Astrocyte (in vitro differentiated cells and primary cell): ENCODE data around the gene ADGRD2. TPM values are rescaled to one million over a fixed set of nuclear protein-coding genes. Genes with fewer than 3 reads are reported as not detected.

Source experiments
- DNase-seq: peaks from one replicate; pipeline ENCODE4 v3.0.0-alpha.2; 2010; ENCODE audit warnings: low read depth
- FAIRE-seq: peaks from 2 replicates; lab custom pipeline; 2011; peaks lifted over from hg19 to GRCh38; lab: Jason Lieb, UNC
- H2AFZ ChIP-seq: 2 replicates; pipeline ENCODE4 v1.6.0; 2012; ENCODE audit warnings: low read depth, low read length, inconsistent platforms
- H3K27ac ChIP-seq: 2 replicates; pipeline ENCODE4 v1.5.1; 2011; ENCODE audit warnings: low read depth, low read length, inconsistent platforms
- H3K27me3 ChIP-seq: 2 replicates; pipeline ENCODE4 v1.6.0; 2011; ENCODE audit warnings: low read length, inconsistent platforms; ENCODE audit not compliant: insufficient read depth
- H3K36me3 ChIP-seq: 2 replicates; pipeline ENCODE4 v1.5.1; 2011; ENCODE audit warnings: low read length, inconsistent platforms; ENCODE audit not compliant: insufficient read depth
- H3K4me1 ChIP-seq: 2 replicates; pipeline ENCODE4 v1.5.1; 2011; ENCODE audit warnings: low read length, inconsistent platforms; ENCODE audit not compliant: insufficient read depth
- H3K4me2 ChIP-seq: 2 replicates; pipeline ENCODE4 v1.6.0; 2012; ENCODE audit warnings: low read length, inconsistent platforms
- H3K4me3 ChIP-seq: 2 replicates; pipeline ENCODE4 v1.5.1; 2011; ENCODE audit warnings: low read depth, mild to moderate bottlenecking, low read length, inconsistent platforms; ENCODE audit not compliant: insufficient read depth
- H3K79me2 ChIP-seq: 2 replicates; pipeline ENCODE4 v1.6.0; 2012; ENCODE audit warnings: mild to moderate bottlenecking, low read length, inconsistent platforms; ENCODE audit not compliant: insufficient read depth
- H3K9ac ChIP-seq: 2 replicates; pipeline ENCODE4 v1.6.0; 2012; ENCODE audit warnings: mild to moderate bottlenecking, low read length, inconsistent platforms
- H3K9me3 ChIP-seq: 2 replicates; pipeline ENCODE4 v1.5.1; 2012; ENCODE audit warnings: low read depth, mild to moderate bottlenecking, low read length, inconsistent platforms; ENCODE audit not compliant: insufficient read depth
- H4K20me1 ChIP-seq: 2 replicates; pipeline ENCODE4 v1.6.0; 2012; ENCODE audit warnings: low read length, inconsistent platforms; ENCODE audit not compliant: insufficient read depth
- H3K27ac Mint-ChIP-seq: one replicate; pipeline ENCODE4 v1.8.0; 2021; ENCODE audit warnings: mild to moderate bottlenecking, mixed read lengths; ENCODE audit not compliant: unreplicated experiment
- H3K27me3 Mint-ChIP-seq: one replicate; pipeline ENCODE4 v1.8.0; 2021; ENCODE audit warnings: low read depth, mixed read lengths; ENCODE audit not compliant: unreplicated experiment
- H3K36me3 Mint-ChIP-seq: one replicate; pipeline ENCODE4 v1.8.0; 2021; ENCODE audit warnings: low read depth, mixed read lengths; ENCODE audit not compliant: unreplicated experiment
- H3K4me1 Mint-ChIP-seq: one replicate; pipeline ENCODE4 v1.8.0; 2021; ENCODE audit warnings: low read depth, mixed read lengths; ENCODE audit not compliant: unreplicated experiment
- H3K4me3 Mint-ChIP-seq: one replicate; pipeline ENCODE4 v1.8.0; 2021; ENCODE audit warnings: mild to moderate bottlenecking, moderate library complexity, mixed read lengths; ENCODE audit not compliant: unreplicated experiment
- H3K9me3 Mint-ChIP-seq: one replicate; pipeline ENCODE4 v1.8.0; 2021; ENCODE audit warnings: mild to moderate bottlenecking, mixed read lengths; ENCODE audit not compliant: unreplicated experiment
- EZH2 ChIP-seq: IDR thresholded peaks from 2 replicates; pipeline ENCODE4 v1.6.1; 2012; ENCODE audit warnings: mild to moderate bottlenecking, low read length, inconsistent platforms; ENCODE audit not compliant: insufficient read depth
- total RNA-seq: library from RNA; stranded (reverse); gene quantifications from 2 replicates; pipeline ENCODE4 v1.2.1, GENCODE V29; 2021
- TF ChIP-seq, protein P1 (sequence below): IDR thresholded peaks from 2 replicates; pipeline ENCODE4 v1.5.1; 2011; ENCODE audit warnings: low read depth, mild to moderate bottlenecking, inconsistent platforms, low read length, moderate library complexity; ENCODE audit not compliant: insufficient read depth

The ADGRD2 gene
- total RNA-seq, 1 donor from 2014 or later, result not detected

DNA sequence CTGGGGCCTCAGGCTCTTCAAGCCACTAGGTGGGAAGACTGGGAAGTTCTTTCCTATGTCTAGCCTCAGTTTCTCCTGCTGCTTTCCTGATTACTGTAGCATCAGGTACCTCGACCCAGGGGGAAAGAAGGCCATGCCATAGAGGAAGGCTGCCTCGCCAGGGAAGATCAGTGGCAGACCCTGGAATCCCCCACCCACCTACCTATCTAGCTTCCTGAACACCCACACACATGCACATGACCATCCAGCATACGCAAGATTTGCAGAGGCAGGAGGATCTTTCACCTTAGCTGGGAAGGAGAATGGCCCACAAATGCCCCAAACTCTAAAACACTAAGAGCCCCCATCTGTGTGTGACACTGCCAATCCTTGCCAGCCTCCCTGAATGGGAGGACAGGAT, 49.0 kb downstream of the ADGRD2 start:
- Histone ChIP-seq H3K27ac (no peak overlapping the region), H3K79me2 (no peaks in the 10 kb centered on the region), H4K20me1 (no peaks in the 10 kb centered on the region), H2AFZ (no peak overlapping the region), H3K4me2 (no peak overlapping the region), H3K36me3 (no peaks in the 10 kb centered on the region), H3K9ac (no peak overlapping the region), H3K4me1 (no peaks in the 10 kb centered on the region), H3K9me3 (no peaks in the 10 kb centered on the region), H3K27me3 (peaks cover 44% of the 10 kb centered on the region), H3K4me3 (no peak overlapping the region)
- peaks cover 79% of the 10 kb centered on the region for H3K27me3 Mint-ChIP-seq
- H3K9me3 Mint-ChIP-seq, result peaks cover 3% of the 10 kb centered on the region
- DNase-seq (no peak), FAIRE-seq (no peak)
- TF ChIP-seq, protein P1, sequence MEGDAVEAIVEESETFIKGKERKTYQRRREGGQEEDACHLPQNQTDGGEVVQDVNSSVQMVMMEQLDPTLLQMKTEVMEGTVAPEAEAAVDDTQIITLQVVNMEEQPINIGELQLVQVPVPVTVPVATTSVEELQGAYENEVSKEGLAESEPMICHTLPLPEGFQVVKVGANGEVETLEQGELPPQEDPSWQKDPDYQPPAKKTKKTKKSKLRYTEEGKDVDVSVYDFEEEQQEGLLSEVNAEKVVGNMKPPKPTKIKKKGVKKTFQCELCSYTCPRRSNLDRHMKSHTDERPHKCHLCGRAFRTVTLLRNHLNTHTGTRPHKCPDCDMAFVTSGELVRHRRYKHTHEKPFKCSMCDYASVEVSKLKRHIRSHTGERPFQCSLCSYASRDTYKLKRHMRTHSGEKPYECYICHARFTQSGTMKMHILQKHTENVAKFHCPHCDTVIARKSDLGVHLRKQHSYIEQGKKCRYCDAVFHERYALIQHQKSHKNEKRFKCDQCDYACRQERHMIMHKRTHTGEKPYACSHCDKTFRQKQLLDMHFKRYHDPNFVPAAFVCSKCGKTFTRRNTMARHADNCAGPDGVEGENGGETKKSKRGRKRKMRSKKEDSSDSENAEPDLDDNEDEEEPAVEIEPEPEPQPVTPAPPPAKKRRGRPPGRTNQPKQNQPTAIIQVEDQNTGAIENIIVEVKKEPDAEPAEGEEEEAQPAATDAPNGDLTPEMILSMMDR, result no peak
- H3K27ac Mint-ChIP-seq, result no peak overlapping the region
- peaks cover 3% of the 10 kb centered on the region for H3K4me1 Mint-ChIP-seq
- H3K36me3 Mint-ChIP-seq, result peaks cover 2% of the 10 kb centered on the region
- no peak overlapping the region for H3K4me3 Mint-ChIP-seq

DNA sequence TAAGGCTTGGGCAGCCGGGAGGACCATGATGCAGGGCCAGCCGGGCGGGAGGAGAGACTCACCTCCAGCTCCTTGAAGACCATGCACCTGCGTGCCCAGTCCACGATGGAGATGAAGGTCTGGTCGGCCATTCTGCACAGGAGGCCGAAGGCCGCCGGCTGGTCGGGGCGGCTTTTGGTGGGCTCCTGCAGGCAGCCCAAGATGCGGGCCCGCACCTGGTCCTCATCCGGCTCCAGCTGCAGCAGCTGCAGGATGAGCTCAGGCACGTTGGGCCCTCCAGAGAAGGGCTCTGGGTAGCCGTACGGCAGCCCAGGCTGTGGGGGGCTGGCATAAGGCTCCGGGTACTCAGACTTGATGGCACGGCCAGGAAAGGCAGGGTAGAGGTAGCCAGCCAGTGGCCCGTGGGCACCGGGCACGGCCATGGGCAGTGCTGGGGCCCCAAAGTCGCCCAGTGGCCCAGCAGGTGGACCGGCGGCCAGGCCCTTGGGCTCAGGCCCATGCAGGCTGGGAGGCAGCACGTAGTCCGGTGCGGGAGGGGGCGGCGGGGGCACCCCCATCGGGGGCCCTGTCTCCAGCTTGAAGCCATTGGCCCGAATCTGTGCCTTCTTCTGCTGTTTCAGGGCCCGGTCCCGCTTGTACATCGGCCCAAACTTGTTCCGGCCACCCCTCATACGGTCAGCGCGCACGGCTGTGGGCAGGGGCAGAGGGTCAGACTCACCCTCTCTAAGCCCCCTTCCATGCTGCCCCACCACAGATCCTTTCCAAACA, 50.0 kb downstream of the ADGRD2 start:
- H3K9ac ChIP-seq, result no peak overlapping the region
- TF ChIP-seq, protein P1, result no peak
- TF ChIP-seq EZH2, result no peak
- no peak overlapping the region for H3K4me2 ChIP-seq
- no peak for FAIRE-seq
- peaks cover 3% of the 10 kb centered on the region for H3K9me3 Mint-ChIP-seq
- no peak overlapping the region for H3K4me3 Mint-ChIP-seq
- H3K4me1 Mint-ChIP-seq, result peaks cover 3% of the 10 kb centered on the region
- peaks cover 51% of the 10 kb centered on the region for H3K27me3 ChIP-seq
- H3K9me3 ChIP-seq, result no peaks in the 10 kb centered on the region
- no peak overlapping the region for H3K27ac Mint-ChIP-seq
- H3K79me2 ChIP-seq, result no peaks in the 10 kb centered on the region
- H3K27ac ChIP-seq, result no peak overlapping the region
- DNase-seq, result no peak
- no peak overlapping the region for H2AFZ ChIP-seq
- no peaks in the 10 kb centered on the region for H3K36me3 ChIP-seq
- no peaks in the 10 kb centered on the region for H4K20me1 ChIP-seq
- H3K4me1 ChIP-seq, result no peaks in the 10 kb centered on the region
- peaks cover 73% of the 10 kb centered on the region for H3K27me3 Mint-ChIP-seq
- peaks cover 2% of the 10 kb centered on the region for H3K36me3 Mint-ChIP-seq
- H3K4me3 ChIP-seq, result no peak overlapping the region
